ENCODE measurements around the gene C21orf58.
"Not testable (repeated sequence)": the region's sequence is repeated elsewhere in the genome, so short reads cannot be mapped to it uniquely, and the experiment has no call there.

Gene C21orf58

GRCh38 chr21:46323710-46324389 lies at the start of gene C21orf58, which contains the start of gene PCNT:
TSS of gene C21orf58 (minus strand) at chr21:46323870. CDS start at chr21:46322738, 1,132 bp downstream.
TSS of gene PCNT (plus strand) at chr21:46324156. CDS start at chr21:46324229, 73 bp downstream.
- DNase-seq: peak; percentile 92

- not testable (repeated sequence) for DNase-seq
Observed at GRCh38 chr21:46372947-46373346, 49.3 kb upstream of the C21orf58 start.

GRCh38 chr21:46372014-46372485 lies 48.4 kb upstream of the C21orf58 start:
- DNase-seq: no peak

- DNase-seq: no peak
Observed at GRCh38 chr21:46371204-46372013, 47.7 kb upstream of the C21orf58 start.

GRCh38 chr21:46369520-46370235 lies 46.0 kb upstream of the C21orf58 start:
- no peak for DNase-seq

GRCh38 chr21:46368533-46369285 lies 45.0 kb upstream of the C21orf58 start:
- DNase-seq: no peak

GRCh38 chr21:46366966-46367365 lies 43.3 kb upstream of the C21orf58 start:
- DNase-seq: no peak

- DNase-seq: no peak
Observed at GRCh38 chr21:46366561-46366960, 42.9 kb upstream of the C21orf58 start.

GRCh38 chr21:46366091-46366490 lies 42.4 kb upstream of the C21orf58 start:
- DNase-seq: no peak

GRCh38 chr21:46363698-46364097 lies 40.0 kb upstream of the C21orf58 start:
- no peak for DNase-seq

GRCh38 chr21:46362946-46363345 lies 39.3 kb upstream of the C21orf58 start:
- DNase-seq: no peak

- DNase-seq: no peak
Observed at GRCh38 chr21:46361935-46362334, 38.3 kb upstream of the C21orf58 start.

GRCh38 chr21:46361176-46361575 lies 37.5 kb upstream of the C21orf58 start:
- no peak for DNase-seq

- DNase-seq: no peak
Observed at GRCh38 chr21:46357684-46358425, 34.2 kb upstream of the C21orf58 start.

- DNase-seq: no peak
Observed at GRCh38 chr21:46357335-46357604, 33.6 kb upstream of the C21orf58 start.

GRCh38 chr21:46356494-46357334 lies 33.0 kb upstream of the C21orf58 start:
- DNase-seq: no peak

GRCh38 chr21:46356005-46356338 lies 32.3 kb upstream of the C21orf58 start:
- no peak for DNase-seq

- DNase-seq: no peak
Observed at GRCh38 chr21:46355161-46356004, 31.7 kb upstream of the C21orf58 start.

- no peak for DNase-seq
Observed at GRCh38 chr21:46354518-46354917, 30.8 kb upstream of the C21orf58 start.

- no peak for DNase-seq
Observed at GRCh38 chr21:46354046-46354445, 30.4 kb upstream of the C21orf58 start.
